ENCODE measurements around the gene ELOVL6.
"Not testable (repeated sequence)": the region's sequence is repeated elsewhere in the genome, so short reads cannot be mapped to it uniquely, and the experiment has no call there.

The ELOVL6 gene

DNA sequence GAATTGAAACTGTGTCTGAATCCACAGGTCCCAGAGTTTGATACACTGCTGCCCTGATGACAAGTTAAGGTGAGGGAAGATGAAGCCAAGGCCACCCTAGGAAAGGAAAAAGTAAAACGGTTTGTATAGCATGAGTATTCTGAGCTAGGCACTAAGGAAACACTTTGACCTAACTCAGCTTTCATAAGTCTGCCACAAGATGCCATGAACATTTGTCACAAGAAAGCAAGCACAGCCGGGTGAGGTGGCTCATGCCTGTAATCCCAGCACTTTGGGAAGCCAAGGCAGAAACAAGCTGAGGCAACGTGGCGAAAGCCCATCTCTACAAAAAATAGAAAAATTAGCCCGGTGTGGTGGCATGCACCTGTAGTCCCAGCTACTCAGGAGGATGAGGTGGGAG lies 34.2 kb downstream of the ELOVL6 start:
- DNase-seq (ENCODE audit: extremely low spot score, insufficient read length, low read depth) (no peak), FAIRE-seq (no peak)

DNA sequence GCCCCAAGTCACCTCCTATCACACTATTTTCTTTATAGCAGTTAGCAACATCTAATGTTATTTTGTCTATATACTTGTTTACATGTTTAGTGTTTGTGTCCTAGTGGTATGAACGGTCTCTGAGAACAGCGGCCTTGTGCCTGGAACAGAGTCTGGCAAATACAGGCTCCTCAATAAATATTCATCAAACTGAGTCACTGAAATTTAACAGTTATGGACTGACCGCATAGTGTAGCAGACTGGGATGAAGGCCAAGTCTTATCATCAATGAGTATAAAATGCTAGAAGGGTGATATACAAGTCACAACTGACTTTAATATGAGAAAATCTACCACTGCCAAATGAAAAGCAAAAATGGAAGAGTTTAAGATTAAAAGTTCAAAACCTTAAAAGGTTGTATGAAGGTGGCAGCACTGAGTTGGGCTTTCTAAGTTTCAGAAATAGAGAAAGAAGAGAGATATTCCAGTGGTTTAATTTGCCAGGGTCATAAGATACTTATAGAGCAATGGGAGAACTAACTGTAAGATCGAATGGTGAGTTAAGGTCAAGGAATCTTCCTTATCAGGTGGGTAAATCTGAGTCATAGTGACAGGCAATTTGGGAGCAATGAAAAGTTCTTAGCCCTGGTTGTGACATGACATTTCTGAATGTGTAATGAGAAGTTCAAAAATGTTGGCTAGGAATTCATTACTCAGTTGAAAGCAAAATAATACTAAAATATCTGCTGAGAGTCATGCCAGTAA lies 34.9 kb downstream of the ELOVL6 start:
- FAIRE-seq (no peak), DNase-seq (ENCODE audit: extremely low spot score, insufficient read length, low read depth) (no peak)

DNA sequence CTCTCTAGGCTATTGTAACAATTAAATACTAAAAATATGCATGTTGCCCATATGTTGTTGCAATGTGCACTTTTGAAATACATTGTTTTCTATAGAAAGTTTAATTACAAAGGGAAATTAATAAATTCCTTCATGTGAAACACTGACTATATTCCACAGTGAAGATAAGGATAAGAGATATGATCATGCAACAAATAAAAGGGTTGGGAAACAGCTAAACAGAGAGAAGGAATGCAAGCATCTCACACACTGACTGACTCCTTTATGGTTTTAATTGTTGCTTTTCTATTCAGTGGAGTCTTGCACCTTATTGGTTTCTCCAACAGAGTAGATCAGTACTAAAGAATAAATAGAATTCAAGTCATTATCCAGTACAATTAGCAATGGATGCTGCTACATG lies 37.8 kb downstream of the ELOVL6 start:
- FAIRE-seq (no peak), DNase-seq (ENCODE audit: extremely low spot score, insufficient read length, low read depth) (no peak)

DNA sequence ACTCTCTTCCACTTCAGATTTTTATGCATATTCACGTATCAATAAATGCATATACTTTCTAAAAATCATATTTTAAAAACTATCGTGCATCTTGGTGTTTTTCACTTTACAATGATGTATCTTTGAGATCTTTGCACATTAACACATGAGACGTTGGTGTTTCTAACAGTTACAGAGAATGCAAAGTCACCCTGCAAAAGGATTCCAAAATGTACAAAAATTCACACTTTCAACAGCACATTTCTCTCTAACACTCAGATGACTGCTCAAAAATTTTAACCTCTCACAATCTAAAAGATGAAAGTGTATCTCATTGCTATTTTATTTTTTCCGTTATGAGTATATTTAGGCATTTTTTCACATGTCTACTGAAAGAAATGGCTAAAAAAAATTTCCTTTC lies 38.9 kb downstream of the ELOVL6 start:
- no peak for DNase-seq (ENCODE audit: extremely low spot score, insufficient read length, low read depth)
- no peak for FAIRE-seq

DNA sequence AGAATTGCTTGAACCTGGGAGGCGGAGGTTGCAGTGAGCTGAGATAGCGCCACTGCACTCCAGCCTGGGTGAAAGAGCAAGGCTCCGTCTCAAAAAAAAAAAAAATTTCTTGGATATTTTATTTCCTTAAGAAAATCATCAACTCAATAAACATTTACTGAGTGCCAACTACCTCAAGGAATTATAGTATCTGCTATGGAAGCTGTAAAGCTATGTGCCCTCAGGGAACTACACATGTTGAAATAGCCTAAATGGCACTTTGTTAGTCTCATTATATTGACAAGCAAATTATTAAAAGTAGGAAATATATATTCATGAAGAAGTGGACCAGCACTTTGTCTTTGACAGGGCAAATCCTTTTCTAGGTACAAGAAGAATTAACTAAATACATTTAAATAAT lies 40.8 kb downstream of the ELOVL6 start:
- no peak for FAIRE-seq
- no peak for DNase-seq (ENCODE audit: extremely low spot score, insufficient read length, low read depth)

DNA sequence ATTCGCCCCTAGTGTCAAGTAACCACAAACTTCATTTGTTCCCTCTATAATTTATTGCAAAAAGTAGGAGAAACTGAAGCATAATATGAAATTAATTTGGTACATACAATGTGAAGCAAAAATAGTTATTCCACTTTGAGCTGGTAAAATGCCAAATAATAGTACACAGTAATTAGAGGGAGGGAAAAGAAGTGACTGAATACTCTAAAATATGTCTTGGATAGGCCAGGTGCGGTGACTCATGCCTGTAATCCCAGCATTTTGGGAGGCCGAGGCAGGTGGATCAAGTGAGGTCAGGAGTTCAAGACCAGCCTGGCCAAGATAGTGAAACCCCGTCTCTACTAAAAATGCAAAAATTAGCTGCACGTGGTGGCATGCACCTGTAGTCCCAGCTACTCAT lies 41.2 kb downstream of the ELOVL6 start:
- not testable (repeated sequence) for FAIRE-seq; DNase-seq (ENCODE audit: extremely low spot score, insufficient read length, low read depth)

DNA sequence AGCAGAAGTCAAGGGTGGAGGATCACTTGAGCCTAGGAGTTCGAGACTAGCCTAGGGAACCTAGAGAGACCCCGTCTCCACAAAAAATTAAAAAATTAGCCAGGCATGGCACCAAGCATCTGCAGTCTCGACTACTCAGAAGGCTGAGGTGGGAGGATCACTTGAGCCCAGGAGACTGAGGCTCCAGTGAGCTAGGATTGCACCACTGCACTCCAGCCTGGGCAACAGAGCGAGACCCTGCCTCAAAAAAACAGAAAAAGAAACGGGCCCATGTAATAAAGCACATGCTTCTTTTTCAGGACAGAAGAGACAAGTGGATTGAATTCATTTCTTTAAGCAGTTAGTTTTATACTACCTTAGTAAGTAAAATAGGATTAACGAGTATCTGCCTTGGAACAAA lies 42.0 kb downstream of the ELOVL6 start:
- FAIRE-seq (no peak), DNase-seq (ENCODE audit: extremely low spot score, insufficient read length, low read depth) (no peak)

DNA sequence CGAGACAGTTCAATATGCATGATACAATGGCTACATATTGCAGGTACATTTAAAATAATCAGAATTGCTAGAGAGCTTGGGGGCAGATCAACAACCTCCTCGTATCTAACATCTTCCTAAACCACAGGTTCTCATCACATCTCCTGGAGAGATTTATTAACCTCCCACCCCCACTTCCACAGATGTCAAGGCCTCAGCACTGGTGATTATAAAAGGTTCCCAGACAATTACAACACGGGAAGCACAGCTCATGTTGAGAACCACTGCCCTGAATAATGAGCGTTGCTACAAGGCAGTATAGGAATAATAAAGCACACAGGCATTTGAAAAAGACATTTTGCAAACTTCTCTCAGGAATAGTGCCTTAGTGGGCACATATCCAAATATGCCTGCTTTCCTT lies 42.8 kb downstream of the ELOVL6 start:
- DNase-seq (ENCODE audit: extremely low spot score, insufficient read length, low read depth) (no peak), FAIRE-seq (no peak)

DNA sequence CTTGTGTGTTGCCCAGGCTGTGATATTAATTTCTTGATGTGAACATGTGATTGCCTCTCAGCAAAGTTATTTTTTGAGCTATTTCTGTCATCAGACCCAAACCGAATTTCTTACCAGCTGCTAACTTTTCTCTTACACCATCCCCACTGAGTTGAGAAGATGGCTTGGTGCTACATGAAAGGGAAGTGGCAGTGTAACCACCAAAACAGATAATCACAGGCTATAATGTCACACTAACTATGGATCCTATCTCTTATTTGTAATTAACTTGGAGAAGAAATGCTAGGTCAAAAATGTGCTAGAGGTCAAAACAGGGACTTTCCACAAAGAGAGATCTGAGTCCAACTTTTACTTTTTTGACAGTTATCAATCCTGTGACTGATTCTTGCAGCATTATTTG lies 43.8 kb downstream of the ELOVL6 start:
- FAIRE-seq (peak; percentile 39), DNase-seq (ENCODE audit: extremely low spot score, insufficient read length, low read depth) (no peak)

DNA sequence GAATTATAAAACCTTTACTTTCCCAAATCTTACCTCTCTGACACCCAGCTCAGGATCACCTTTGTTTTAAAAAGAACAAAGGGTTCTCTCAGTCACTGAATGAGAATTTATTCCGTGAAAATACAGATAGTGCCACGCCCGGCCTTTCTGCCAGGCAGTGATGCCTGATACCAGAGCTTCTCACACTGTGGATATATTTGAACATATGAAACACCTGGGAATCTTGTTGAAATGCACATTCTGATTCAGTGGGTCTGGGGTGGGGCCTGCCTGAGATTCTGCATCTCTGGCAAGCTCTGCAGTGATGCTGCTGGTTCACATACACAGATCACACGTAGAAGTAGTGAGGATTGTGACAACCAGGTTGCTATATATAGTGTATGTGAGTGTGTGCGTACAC lies 46.0 kb downstream of the ELOVL6 start:
- FAIRE-seq: no peak
- no peak for DNase-seq (ENCODE audit: extremely low spot score, insufficient read length, low read depth)

DNA sequence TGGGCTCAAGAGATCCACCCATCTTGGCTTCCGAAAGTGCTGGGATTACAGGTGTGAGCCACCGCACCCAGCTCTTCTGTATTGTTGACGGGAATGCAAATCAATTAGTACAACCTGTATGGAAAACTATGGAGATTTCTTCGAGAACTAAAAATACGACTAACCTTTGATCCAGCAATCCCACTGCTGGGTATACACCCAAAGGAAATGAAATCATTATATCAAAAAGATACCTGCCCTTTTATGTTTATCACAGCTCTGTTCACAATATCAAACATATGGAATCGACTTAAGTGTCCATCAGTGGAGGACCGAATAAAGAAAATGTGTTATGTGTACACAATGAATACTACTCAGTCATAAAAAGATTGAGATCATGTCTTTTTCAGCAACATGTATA lies 49.3 kb downstream of the ELOVL6 start:
- FAIRE-seq: no peak
- no peak for DNase-seq (ENCODE audit: extremely low spot score, insufficient read length, low read depth)

DNA sequence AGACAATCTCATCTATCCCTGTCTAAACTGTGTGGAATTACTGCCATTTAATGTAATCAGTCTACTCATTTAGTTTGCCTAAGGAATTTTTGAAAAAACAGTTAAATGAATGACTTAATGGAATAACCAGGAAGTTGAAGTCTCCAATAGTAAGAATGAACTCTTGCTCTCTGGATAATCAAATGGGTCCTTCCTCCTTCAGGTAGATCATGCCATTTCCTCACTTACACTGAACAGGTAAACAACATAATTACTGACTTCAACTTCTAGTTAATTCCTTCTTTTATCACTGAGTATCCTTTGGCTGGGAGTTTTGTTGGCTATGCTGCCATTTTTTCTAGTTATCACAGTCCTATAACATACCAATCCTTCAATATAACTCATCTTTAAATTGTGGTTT lies 56.0 kb downstream of the ELOVL6 start:
- no peak for FAIRE-seq

DNA sequence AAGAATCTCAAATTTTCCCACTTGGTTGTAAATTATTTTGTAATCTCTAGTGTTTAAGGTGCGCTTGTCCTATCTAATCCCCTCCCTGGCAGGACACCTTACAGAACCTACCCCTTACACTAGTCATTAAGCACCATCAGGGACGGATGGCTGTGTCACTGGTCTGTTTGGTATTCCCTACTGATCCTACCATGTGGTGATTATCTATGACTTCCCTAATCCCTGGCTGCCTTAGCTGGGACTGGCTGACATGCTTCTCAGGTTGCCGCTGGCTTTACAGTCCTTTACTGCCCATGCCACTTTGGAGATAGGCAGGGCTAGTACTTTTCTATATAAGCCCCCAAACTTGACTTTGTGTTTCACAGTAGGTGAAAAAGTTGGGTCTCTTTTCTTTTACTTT lies 58.6 kb downstream of the ELOVL6 start:
- DNase-seq (ENCODE audit: extremely low spot score, insufficient read length, low read depth) (no peak), FAIRE-seq (no peak)

More for the DNA sequence above, 56.0 kb downstream of the ELOVL6 start:
- DNase-seq (ENCODE audit: extremely low spot score, insufficient read length, low read depth): no peak

DNA sequence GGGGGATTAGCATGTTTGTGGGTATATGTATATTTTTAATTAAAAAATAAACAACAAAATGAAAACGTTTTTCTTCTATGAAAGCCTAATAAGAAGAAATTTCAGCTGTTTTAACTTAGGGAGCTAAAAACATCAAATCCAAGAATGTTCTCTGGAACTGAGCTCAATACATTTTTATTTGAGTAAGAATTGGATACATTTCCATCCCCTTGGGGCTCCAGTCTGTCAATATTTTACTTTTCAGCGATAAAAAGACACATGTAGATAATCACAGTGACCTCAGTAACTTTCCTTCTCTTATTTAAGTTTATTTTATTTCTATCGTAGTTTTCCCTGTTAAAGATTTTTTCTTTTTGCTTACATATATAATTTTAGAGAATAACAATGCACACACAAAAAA lies 59.3 kb downstream of the ELOVL6 start:
- DNase-seq (ENCODE audit: extremely low spot score, insufficient read length, low read depth) (no peak), FAIRE-seq (no peak)

DNA sequence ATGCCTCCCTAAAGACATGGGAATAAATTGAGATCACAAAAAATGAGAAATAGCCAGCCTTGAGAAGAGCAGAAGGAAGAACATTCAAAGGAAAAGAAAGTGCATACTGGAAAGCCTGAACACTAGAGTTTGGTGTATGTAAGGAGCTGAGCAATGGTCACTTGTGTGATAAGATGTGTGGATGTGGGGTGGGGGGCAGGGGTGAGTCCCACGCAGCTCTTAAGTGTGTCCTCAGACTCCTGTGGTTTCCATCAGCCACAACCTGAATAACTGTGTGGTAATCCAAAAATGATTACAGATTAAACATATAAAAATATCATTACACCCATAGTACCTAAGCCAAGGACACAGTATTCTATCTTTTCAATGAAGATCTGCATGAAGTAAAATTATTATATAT lies 59.9 kb downstream of the ELOVL6 start:
- FAIRE-seq (no peak), DNase-seq (ENCODE audit: extremely low spot score, insufficient read length, low read depth) (no peak)

DNA sequence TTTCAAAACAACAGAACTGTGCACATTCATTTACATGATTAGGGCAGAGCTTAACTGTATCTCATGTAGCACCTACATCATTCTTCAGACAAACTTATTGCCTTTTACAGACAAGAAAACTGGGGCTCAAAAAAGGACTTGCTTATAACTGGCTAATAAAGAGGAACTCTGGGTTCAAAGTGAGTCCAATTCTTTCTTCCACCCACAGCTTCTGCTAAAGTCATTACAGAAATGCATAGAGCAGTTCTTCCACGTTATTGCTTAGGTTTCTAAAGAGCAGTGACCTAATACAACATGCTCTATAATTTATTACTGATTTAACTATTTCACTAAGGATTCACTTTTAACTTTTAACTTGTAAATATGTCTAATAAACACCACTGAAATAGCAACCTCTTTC lies 60.6 kb downstream of the ELOVL6 start:
- DNase-seq (ENCODE audit: extremely low spot score, insufficient read length, low read depth): no peak
- FAIRE-seq: peak; percentile 38

DNA sequence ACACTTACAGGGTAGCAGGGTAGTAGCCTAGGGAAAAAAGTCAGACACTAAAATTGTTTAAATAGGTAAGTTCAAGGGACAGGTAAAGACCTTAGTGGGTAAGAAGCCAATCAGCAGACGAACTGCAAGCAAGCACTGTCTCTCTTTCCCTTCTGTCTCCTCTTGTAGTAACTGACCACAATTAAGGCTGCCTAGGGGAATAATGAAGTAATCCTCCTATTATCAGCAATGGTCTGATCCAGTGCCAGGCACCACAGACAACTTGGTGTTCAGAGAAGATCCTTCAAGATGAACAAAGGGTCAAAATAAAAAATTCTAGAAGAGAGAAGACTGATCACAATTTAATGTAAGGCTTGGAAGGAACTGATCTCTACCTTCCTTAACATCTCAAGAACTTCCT lies 62.9 kb downstream of the ELOVL6 start:
- FAIRE-seq (no peak), DNase-seq (ENCODE audit: extremely low spot score, insufficient read length, low read depth) (no peak)

DNA sequence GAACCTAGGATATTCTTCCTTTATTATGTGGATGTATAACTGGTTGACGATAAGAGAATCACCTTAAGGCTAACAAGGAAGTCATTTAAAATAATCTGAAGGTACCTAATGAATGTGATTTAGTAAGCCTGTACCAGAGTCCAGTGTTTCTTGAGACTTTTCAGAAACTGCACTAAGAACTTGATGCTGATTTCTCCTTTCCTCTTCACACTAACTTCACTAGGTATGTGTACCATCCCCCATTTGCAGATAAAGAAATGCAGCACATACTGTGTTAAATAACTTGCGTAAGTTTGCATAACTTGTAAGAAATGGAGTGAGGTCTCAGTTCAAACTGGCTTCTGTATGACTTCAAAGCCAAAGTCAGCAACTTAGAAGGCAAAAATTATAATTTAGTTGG lies 63.3 kb downstream of the ELOVL6 start:
- no peak for FAIRE-seq
- no peak for DNase-seq (ENCODE audit: extremely low spot score, insufficient read length, low read depth)

DNA sequence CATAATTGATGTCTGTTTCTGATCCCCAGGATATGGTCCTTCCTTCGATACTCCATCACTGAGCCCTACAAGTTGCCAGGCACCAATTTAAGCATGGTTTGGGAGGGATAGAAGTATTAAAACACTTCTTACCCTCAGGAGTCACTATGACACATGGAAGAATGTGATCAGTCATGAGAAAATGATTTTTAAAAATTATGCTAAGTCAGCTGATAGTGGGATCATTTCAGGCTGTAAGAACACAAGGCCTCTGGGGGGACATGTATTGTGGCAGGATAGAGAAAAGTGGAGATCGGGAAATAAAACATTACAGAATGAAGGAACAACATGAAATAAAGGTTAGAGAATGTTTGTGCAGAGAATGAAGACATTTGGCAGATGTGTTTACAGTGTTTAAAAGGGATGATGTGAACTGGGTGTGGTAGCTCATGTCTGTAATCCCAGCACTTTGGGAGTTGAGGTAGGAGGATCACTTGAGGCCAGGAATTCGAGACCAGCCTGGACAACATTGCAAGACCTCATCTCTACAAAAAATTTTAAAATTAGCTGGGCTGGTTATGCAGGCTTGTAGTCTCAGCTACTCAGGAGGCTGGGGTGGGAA lies 64.0 kb downstream of the ELOVL6 start:
- no peak for FAIRE-seq

DNA sequence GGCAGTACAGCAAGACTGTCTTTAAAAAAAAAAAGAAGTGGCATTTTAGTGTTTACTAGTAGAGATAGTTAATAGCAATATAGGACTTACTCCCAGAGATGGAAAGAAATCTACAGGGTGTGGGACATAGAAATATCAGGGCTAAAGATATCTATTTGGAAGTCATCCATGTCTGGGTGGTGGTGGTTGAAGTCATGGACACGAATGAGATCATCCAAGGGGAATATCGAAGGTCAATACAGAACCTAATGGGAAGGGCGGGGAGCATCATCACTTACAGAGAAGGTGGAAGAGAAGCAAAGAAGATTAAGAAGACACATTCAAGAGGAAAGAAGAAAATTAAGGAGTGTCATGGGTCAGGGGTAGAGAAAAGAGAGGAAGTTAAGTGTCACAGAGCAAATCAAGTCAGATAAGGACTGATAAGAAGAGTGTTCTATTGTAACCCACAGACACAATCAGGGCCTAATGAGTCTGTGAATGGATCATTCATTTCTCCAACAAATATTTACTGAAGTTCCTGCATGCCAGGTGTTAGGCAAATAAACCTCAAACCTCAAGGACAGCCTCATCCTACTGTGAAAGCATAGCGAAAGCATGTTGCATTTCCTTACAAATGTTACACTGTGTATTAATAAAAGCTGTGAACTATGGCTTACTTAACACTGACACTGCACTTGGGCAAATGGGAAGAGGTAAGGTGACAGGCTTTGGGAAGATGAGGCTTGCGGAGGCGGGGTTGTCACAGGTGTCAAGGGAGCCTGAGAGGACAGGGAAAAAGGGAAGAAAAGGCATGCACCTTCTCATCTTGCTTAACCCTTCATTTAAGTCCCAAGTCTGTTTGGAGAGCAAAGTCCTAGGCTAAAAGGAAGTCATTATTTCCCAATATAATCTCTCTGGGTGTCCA lies 65.3 kb downstream of the ELOVL6 start:
- DNase-seq (ENCODE audit: extremely low spot score, insufficient read length, low read depth) (no peak), FAIRE-seq (no peak)

More for the DNA sequence above, 64.0 kb downstream of the ELOVL6 start:
- DNase-seq (ENCODE audit: extremely low spot score, insufficient read length, low read depth): no peak

DNA sequence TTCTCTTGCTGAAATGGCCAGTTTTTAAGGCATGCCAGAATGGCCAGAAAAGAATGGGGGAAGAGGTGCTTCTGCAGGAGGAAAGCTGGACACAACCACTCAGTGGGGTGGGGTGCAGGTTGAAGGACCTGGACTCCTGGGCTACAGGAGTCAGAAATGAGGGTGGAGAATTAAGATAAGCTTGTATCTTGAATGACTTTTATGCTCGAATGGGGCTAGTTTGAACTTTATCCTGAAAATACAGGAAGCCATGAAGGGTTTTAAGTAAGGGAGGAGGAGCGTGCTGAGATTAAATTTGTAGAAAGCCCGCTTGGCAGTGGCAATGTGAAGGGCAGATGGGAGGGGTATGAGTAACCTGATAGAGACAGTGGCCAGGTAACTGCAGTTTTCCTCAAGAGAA lies 66.5 kb downstream of the ELOVL6 start:
- no peak for DNase-seq (ENCODE audit: extremely low spot score, insufficient read length, low read depth)
- no peak for FAIRE-seq
